ENCODE results near the gene KRT85. TPM values are rescaled to one million over a fixed set of nuclear protein-coding genes. Genes with fewer than 3 reads are reported as not detected.
"Not testable (repeated sequence)": the region's sequence is repeated elsewhere in the genome, so short reads cannot be mapped to it uniquely, and the experiment has no call there.

The KRT85 gene
- total RNA-seq, 2 experiments from 2014 or later, result not detected

- no peak overlapping the region for H3K4me3 Mint-ChIP-seq
- no peak for ATAC-seq (ENCODE audit: low read depth)
- no peaks in the 10 kb centered on the region for H3K9me3 Mint-ChIP-seq
- DNase-seq, result no peak
- POLR2A ChIA-PET, result no interaction called here
- H3K36me3 Mint-ChIP-seq, result no peaks in the 10 kb centered on the region
- H3K27me3 Mint-ChIP-seq, result peaks cover 39% of the 10 kb centered on the region
- H3K27ac Mint-ChIP-seq, result no peak overlapping the region
- H3K4me1 Mint-ChIP-seq, result no peaks in the 10 kb centered on the region
Observed at GRCh38 chr12:52316290-52316689, 51.0 kb downstream of the KRT85 start.

DNA sequence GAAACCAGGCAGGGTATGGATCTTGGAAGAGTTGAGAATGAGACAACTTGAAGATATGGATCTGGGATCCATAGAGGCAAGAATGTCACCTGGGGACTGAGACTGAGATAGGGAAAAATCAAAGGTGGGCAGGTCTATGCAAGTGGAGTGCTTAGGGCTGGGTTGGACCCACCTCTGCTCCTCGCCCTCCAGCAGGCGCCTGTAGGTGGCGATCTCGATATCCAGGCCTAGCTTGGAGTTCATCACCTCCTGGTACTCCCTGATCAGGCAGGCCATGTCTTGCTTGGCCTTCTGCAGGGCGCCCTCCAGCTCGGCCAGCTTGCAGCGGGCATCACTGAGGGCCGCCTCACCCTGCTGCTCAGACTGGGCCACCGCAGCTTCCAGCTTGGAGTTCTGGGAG lies 51.6 kb downstream of the KRT85 start:
- POLR2A ChIA-PET, H3K27ac Mint-ChIP-seq, H3K9me3 Mint-ChIP-seq, H3K4me1 Mint-ChIP-seq, H3K4me3 Mint-ChIP-seq, H3K36me3 Mint-ChIP-seq: not testable (repeated sequence)
- DNase-seq, result peak; percentile 64
- H3K27me3 Mint-ChIP-seq, result peaks cover 44% of the 10 kb centered on the region
- ATAC-seq (ENCODE audit: low read depth), result peak; percentile 46

DNA sequence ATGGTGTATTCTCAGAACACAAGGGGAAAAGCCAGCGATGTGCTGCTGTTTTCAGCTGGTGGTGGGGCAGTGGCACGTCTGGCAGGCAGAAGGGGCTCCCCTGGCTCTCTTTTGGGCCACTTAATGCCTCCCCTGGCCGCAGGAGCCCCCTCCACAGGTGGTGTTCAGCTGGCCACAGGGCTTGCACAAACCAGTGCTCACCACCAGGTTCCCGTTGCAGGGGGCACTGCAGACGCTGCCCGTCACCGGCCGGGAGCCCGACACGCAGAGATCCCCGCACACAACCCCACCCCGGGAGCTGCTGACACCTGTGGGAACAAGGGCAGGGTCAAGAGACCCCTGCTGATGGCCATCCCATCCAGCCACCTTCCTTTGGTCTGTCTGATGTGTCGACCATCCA lies 52.8 kb downstream of the KRT85 start:
- no peaks in the 10 kb centered on the region for H3K36me3 Mint-ChIP-seq
- no peaks in the 10 kb centered on the region for H3K4me1 Mint-ChIP-seq
- no peak for ATAC-seq (ENCODE audit: low read depth)
- no peak overlapping the region for H3K27ac Mint-ChIP-seq
- DNase-seq, result no peak
- POLR2A ChIA-PET, result no interaction called here
- H3K27me3 Mint-ChIP-seq, result peaks cover 50% of the 10 kb centered on the region
- no peaks in the 10 kb centered on the region for H3K9me3 Mint-ChIP-seq
- H3K4me3 Mint-ChIP-seq, result no peak overlapping the region

DNA sequence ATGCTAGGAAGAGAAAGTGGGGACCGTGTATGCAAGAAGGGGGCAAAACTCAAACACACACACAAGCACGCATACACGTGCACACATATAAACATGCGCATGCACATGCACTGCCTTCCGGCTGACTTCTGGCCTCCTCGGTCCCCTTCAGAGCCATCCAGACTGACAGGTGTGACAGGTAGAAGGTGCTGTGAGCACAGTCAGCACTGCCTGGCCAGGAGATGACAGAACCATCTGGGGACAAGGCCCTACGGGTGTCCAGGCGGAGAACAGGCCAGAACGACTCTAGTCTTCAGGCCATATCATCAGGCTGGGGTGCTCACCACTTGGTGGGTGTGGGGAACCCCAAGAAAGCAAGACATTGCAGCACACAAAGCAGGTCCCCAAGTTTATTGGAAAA lies 53.4 kb downstream of the KRT85 start:
- H3K27me3 Mint-ChIP-seq, result peaks cover 50% of the 10 kb centered on the region
- no peak overlapping the region for H3K4me3 Mint-ChIP-seq
- H3K4me1 Mint-ChIP-seq, result peaks cover under 1% of the 10 kb centered on the region
- no peak for ATAC-seq (ENCODE audit: low read depth)
- no peak for DNase-seq
- no peaks in the 10 kb centered on the region for H3K36me3 Mint-ChIP-seq
- H3K27ac Mint-ChIP-seq, result no peak overlapping the region
- H3K9me3 Mint-ChIP-seq, result no peaks in the 10 kb centered on the region
- POLR2A ChIA-PET, result no interaction called here

DNA sequence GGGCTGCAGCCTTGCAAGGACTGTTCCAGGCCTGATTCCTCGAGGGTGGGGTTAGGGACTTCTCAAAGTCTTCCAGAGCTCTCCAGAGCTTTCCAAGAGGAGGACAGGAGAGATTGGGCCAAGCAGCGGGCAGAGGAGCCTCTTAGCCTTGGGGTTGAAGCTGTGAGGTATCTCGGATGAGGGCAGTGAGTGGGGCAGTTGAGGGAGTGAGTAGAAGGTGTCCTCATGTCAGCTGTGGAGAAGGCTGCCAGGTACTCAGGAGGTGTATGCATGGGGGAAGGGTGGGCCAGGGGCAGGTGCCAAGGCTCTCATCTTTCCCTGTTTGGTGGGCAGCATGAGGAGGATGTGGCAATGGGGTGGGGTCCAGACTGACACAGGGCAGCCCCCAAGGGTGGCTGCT lies 53.8 kb downstream of the KRT85 start:
- H3K9me3 Mint-ChIP-seq, result no peaks in the 10 kb centered on the region
- H3K27me3 Mint-ChIP-seq, result peaks cover 52% of the 10 kb centered on the region
- no peak for ATAC-seq (ENCODE audit: low read depth)
- no peak overlapping the region for H3K27ac Mint-ChIP-seq
- no peak overlapping the region for H3K4me3 Mint-ChIP-seq
- POLR2A ChIA-PET, result no interaction called here
- H3K4me1 Mint-ChIP-seq, result peaks cover 4% of the 10 kb centered on the region
- DNase-seq, result no peak
- no peaks in the 10 kb centered on the region for H3K36me3 Mint-ChIP-seq

GRCh38 chr12:52312086-52312485 lies 55.2 kb downstream of the KRT85 start:
- peaks cover 62% of the 10 kb centered on the region for H3K27me3 Mint-ChIP-seq
- H3K4me1 Mint-ChIP-seq, result peaks cover 7% of the 10 kb centered on the region
- no peaks in the 10 kb centered on the region for H3K36me3 Mint-ChIP-seq
- DNase-seq (no peak), ATAC-seq (ENCODE audit: low read depth) (no peak)
- H3K9me3 Mint-ChIP-seq, result no peaks in the 10 kb centered on the region
- no peak overlapping the region for H3K4me3 Mint-ChIP-seq
- POLR2A ChIA-PET, result no interaction called here
- no peak overlapping the region for H3K27ac Mint-ChIP-seq

- H3K4me1 Mint-ChIP-seq, result peaks cover 9% of the 10 kb centered on the region
- no peak overlapping the region for H3K4me3 Mint-ChIP-seq
- H3K27ac Mint-ChIP-seq, result no peak overlapping the region
- POLR2A ChIA-PET, result no interaction called here
- H3K36me3 Mint-ChIP-seq, result no peaks in the 10 kb centered on the region
- ATAC-seq (ENCODE audit: low read depth) (no peak), DNase-seq (no peak)
- H3K27me3 Mint-ChIP-seq, result peaks cover 70% of the 10 kb centered on the region
- H3K9me3 Mint-ChIP-seq, result no peaks in the 10 kb centered on the region
Observed at GRCh38 chr12:52311285-52311648, 56.0 kb downstream of the KRT85 start.

DNA sequence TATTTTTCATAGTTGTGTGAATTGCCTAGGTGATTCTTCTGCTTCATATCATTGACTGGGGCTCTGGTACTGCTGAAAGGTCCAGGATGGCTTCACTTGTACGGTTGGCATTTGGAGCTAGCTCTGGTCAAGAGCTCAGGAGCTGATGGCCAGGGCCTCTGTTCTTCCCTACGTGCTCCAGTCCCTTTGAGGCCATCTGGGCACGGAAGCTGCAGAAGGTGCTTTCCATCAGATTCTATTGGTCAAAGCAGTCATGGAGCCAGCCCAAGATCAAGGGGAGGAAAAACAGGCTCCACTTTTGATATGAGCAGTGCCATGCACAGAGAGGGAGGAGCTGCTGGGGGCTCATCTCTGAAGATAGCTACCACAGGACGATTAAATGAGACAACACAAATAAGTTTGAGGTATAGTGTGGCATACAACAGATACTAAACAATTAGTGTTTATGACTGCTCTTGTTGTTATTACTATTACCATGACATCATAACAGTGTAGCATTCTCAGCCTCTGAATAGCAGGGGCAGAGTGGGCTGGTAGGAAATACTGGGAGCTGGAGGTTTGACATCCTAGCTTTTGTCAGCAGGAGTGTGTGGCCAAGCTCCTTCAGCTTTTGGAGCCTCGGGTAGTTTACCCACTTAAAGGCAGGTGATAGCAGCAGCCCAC lies 56.5 kb downstream of the KRT85 start:
- no peaks in the 10 kb centered on the region for H3K36me3 Mint-ChIP-seq
- POLR2A ChIA-PET, result no interaction called here
- ATAC-seq (ENCODE audit: low read depth) (no peak), DNase-seq (no peak)
- peaks cover 13% of the 10 kb centered on the region for H3K4me1 Mint-ChIP-seq
- no peaks in the 10 kb centered on the region for H3K9me3 Mint-ChIP-seq
- H3K27me3 Mint-ChIP-seq, result peaks cover 74% of the 10 kb centered on the region
- no peak overlapping the region for H3K27ac Mint-ChIP-seq
- H3K4me3 Mint-ChIP-seq, result no peak overlapping the region

Other genes starting within 250 kb of the KRT85 start
- gene KRT80, start 175.5 kb downstream of the KRT85 start, total RNA-seq, result not detected
- gene KRT7, start 134.2 kb downstream of the KRT85 start, total RNA-seq, result 1 to 10 TPM; 8.5 to 8.9 TPM
- gene KRT86, start 92.8 kb downstream of the KRT85 start, total RNA-seq, result under 1 TPM in 1 of 2 experiments, not detected in 1; 0.14 TPM
- not detected for gene KRT81, start 75.9 kb downstream of the KRT85 start, total RNA-seq
- not detected for gene KRT83, start 46.1 kb downstream of the KRT85 start, total RNA-seq
- not detected for gene KRT84, start 18.2 kb upstream of the KRT85 start, total RNA-seq
- not detected for gene KRT82, start 38.9 kb upstream of the KRT85 start, total RNA-seq
- gene KRT75, start 66.9 kb upstream of the KRT85 start, total RNA-seq, result not detected
- not detected for gene KRT6B, start 84.7 kb upstream of the KRT85 start, total RNA-seq
- gene KRT6C, start 106.3 kb upstream of the KRT85 start, total RNA-seq, result not detected
- gene KRT6A, start 125.8 kb upstream of the KRT85 start, total RNA-seq, result not detected
- gene KRT5, start 152.9 kb upstream of the KRT85 start, total RNA-seq, result not detected
- not detected for gene KRT71, start 185.7 kb upstream of the KRT85 start, total RNA-seq
- not detected for gene KRT74, start 206.4 kb upstream of the KRT85 start, total RNA-seq
- gene KRT72, start 234.0 kb upstream of the KRT85 start, total RNA-seq, result under 1 TPM; 0.65 to 0.67 TPM

Measured in activated naive CD8-positive, alpha-beta T cell treated with anti-CD3 and anti-CD28 coated beads, Interleukin-2, amount 10 ng/mL, durations not matched to agents 7 days and 5 days (primary cell).